GM12873 (cell line): Measurements from ENCODE around the gene GRIK1.
A peak's percentile ranks its signal among the peaks of the same experiment; 100 is the strongest.

Experiments used
- CTCF ChIP-seq: IDR thresholded peaks from 2 replicates; pipeline ENCODE4 v1.5.1; 2012; ENCODE audit warnings: low read depth, mild to moderate bottlenecking, moderate library complexity, low read length, control low read depth; ENCODE audit not compliant: insufficient read depth; ENCODE audit errors: missing control alignments

The GRIK1 gene

GRCh38 chr21:29677326-29677725 lies 262.5 kb downstream of the GRIK1 start:
- no peak for TF ChIP-seq CTCF

- no peak for TF ChIP-seq CTCF
Measured at GRCh38 chr21:29676395-29676794, 263.4 kb downstream of the GRIK1 start.

- TF ChIP-seq CTCF = no peak
Measured at GRCh38 chr21:29675451-29675850, 264.3 kb downstream of the GRIK1 start.

GRCh38 chr21:29674343-29674742 lies 265.5 kb downstream of the GRIK1 start:
- TF ChIP-seq CTCF = no peak

GRCh38 chr21:29673096-29673610 lies 266.6 kb downstream of the GRIK1 start:
- no peak for TF ChIP-seq CTCF

GRCh38 chr21:29671728-29672127 lies 268.1 kb downstream of the GRIK1 start:
- TF ChIP-seq CTCF = peak; percentile 26

GRCh38 chr21:29670228-29670627 lies 269.6 kb downstream of the GRIK1 start:
- no peak for TF ChIP-seq CTCF
